A549 (cell line): Measurements from ENCODE around the gene OR6B1. TPM values are rescaled to one million over a fixed set of nuclear protein-coding genes. Genes with fewer than 3 reads are reported as not detected.

Experiments used
- ATAC-seq, 2 experiments: fragments of 200-7000 bp in 1 of 2; fragments of >200 bp in 1 of 2; cut with Nextera tagmentation in 1 of 2; cut with Tn5 transposase in 1 of 2; 3 replicates each; pipeline versions ENCODE4 v1.8.0 to v1.9.1; 2018 to 2020; ENCODE audit warnings: mild to moderate bottlenecking in 1 of 2, moderate library complexity in 1 of 2
- CTCF ChIA-PET: fragments of 300-600 bp; sonication (Branson Sonifier 250); formaldehyde crosslinking; extraction: SDS; loops from one replicate; lab custom pipeline; 2021; ENCODE audit warnings: antibody characterized with exemption, inconsistent platforms; lab: Yijun Ruan, JAX
- POLR2A ChIA-PET: fragments of 350-600 bp; formaldehyde crosslinking; extraction: SDS; loops from one replicate; lab custom pipeline; 2021; ENCODE audit warnings: antibody characterized with exemption, inconsistent platforms; lab: Yijun Ruan, JAX
- DNase-seq, 2 experiments: peaks; one replicate each; pipeline versions ENCODE4 v3.0.0 to v3.0.0-alpha.2; 2011 to 2016; ENCODE audit warnings: low read depth in 1 of 2, low spot score in 1 of 2
- FAIRE-seq: peaks from 2 replicates; lab custom pipeline; 2011; peaks lifted over from hg19 to GRCh38; lab: Jason Lieb, UNC
- H3K27ac ChIP-seq, 2 experiments: fragments of >200 bp; sonication (Bioruptor Twin); formaldehyde crosslinking; 3 replicates each; pipeline ENCODE4 v1.5.1; 2016 to 2017
- H3K4me1 ChIP-seq: fragments of >200 bp; sonication (Bioruptor Twin); formaldehyde crosslinking; 3 replicates; pipeline ENCODE4 v1.6.1; 2016
- H3K4me2 ChIP-seq: fragments of >200 bp; sonication (Bioruptor Twin); formaldehyde crosslinking; 3 replicates; pipeline ENCODE4 v1.6.1; 2016
- H3K4me3 ChIP-seq: fragments of >200 bp; sonication (Bioruptor Twin); formaldehyde crosslinking; 3 replicates; pipeline ENCODE4 v1.5.1; 2016
- H3K9me3 ChIP-seq: fragments of >200 bp; sonication (Bioruptor Twin); formaldehyde crosslinking; 3 replicates; pipeline ENCODE4 v1.6.1; 2016
- BHLHE40 ChIP-seq: IDR thresholded peaks from 2 replicates; pipeline ENCODE4 v1.6.1; 2012; ENCODE audit warnings: low read depth, low read length, inconsistent platforms
- CEBPB ChIP-seq, 2 experiments: fragments of >200 bp in 1 of 2; sonication (Bioruptor Twin) in 1 of 2; formaldehyde crosslinking in 1 of 2; IDR thresholded peaks; 2 replicates each; pipeline ENCODE4 v1.6.1; 2012 to 2016
- EHMT2 ChIP-seq: fragments of 200-600 bp; sonication (generic); IDR thresholded peaks from 2 replicates; pipeline ENCODE4 v1.6.1; 2016; ENCODE audit warnings: antibody characterized with exemption, low read depth, mild to moderate bottlenecking, moderate library complexity
- FOSL2 ChIP-seq, 2 experiments: fragments of 450-650 bp in 1 of 2; fragments of >200 bp in 1 of 2; sonication (Bioruptor Twin) in 1 of 2; formaldehyde crosslinking; IDR thresholded peaks; 2 replicates each; pipeline versions ENCODE4 v1.5.0 to v1.6.1; 2016 to 2020; ENCODE audit warnings: mild to moderate bottlenecking in 1 of 2, moderate library complexity in 1 of 2
- GATA3 ChIP-seq: IDR thresholded peaks from 2 replicates; pipeline ENCODE4 v1.6.1; 2012; ENCODE audit warnings: borderline replicate concordance
- HOXB5 ChIP-seq: fragments of 250-450 bp; sonication (Bioruptor Pico); IDR thresholded peaks from 2 replicates; pipeline ENCODE4 v1.5.0; 2020; ENCODE audit warnings: mild to moderate bottlenecking, moderate library complexity
- JUNB ChIP-seq: fragments of >200 bp; sonication (Bioruptor Twin); formaldehyde crosslinking; IDR thresholded peaks from 2 replicates; pipeline ENCODE4 v1.6.1; 2016
- NPAS2 ChIP-seq: fragments of 250-450 bp; sonication (Bioruptor Pico); IDR thresholded peaks from 2 replicates; pipeline ENCODE4 v1.8.0; 2022; ENCODE audit warnings: mild to moderate bottlenecking, moderate library complexity, borderline replicate concordance
- POLR2A ChIP-seq: IDR thresholded peaks from 2 replicates; pipeline ENCODE4 v1.6.1; 2012; ENCODE audit warnings: mild to moderate bottlenecking, low read length
- POLR2AphosphoS2 ChIP-seq: conservative IDR thresholded peaks from 2 replicates; pipeline ENCODE4 v1.6.1; 2012; ENCODE audit warnings: low read length, improper control_type of control experiment, inconsistent platforms
- RCOR1 ChIP-seq: fragments of 150-350 bp; IDR thresholded peaks from 2 replicates; pipeline ENCODE4 v1.6.1; 2014; ENCODE audit warnings: antibody characterized with exemption, low read length, low read depth
- SMC3 ChIP-seq: fragments of >200 bp; sonication (Bioruptor Twin); formaldehyde crosslinking; IDR thresholded peaks from 3 replicates; pipeline ENCODE4 v1.6.1; 2018; ENCODE audit warnings: inconsistent platforms
- SREBF2 ChIP-seq: fragments of 450-650 bp; IDR thresholded peaks from 2 replicates; pipeline ENCODE4 v1.6.1; 2014; ENCODE audit warnings: mild to moderate bottlenecking, moderate library complexity
- TP53 ChIP-seq: fragments of 250-450 bp; sonication (Bioruptor Pico); IDR thresholded peaks from 2 replicates; pipeline ENCODE4 v1.5.0; 2021; ENCODE audit warnings: mild to moderate bottlenecking, moderate library complexity
- ZFP36 ChIP-seq: fragments of 450-650 bp; IDR thresholded peaks from 2 replicates; pipeline ENCODE4 v1.6.1; 2014; ENCODE audit warnings: borderline replicate concordance; ENCODE audit not compliant: partially characterized antibody
- ZSCAN20 ChIP-seq: fragments of 250-450 bp; sonication (Bioruptor Pico); IDR thresholded peaks from 2 replicates; pipeline ENCODE4 v1.8.0; 2022; ENCODE audit warnings: mild to moderate bottlenecking, moderate library complexity
- WGBS: methylation state at CpG from one replicate; pipeline ENCODE4 v1.1.6; 2017; ENCODE audit errors: missing lambda C conversion rate; 5-methylcytosine and 5-hydroxymethylcytosine counted together
- polyA plus RNA-seq, 4 experiments: library from polyadenylated mRNA; depleted of rRNA in 3 of 4; stranded (reverse); fragments of >200 nt; fragmentation: RNase III in 1 of 4; extraction: RNeasy Plus Mini Kit Qiagen cat#74134 plus additional on column Dnase treatment in 1 of 4; gene quantifications; 2 replicates in 3 of 4; 3 replicates in 1 of 4; pipeline ENCODE4 v1.2.3, GENCODE V29; 2011 to 2017
- TF ChIP-seq, protein P1 (sequence below): fragments of 150-350 bp; IDR thresholded peaks from 2 replicates; pipeline ENCODE4 v1.6.1; 2014; ENCODE audit warnings: low read depth, mild to moderate bottlenecking, low read length
- TF ChIP-seq, protein P2 (sequence below): fragments of 250-450 bp; sonication (Bioruptor Pico); IDR thresholded peaks from 2 replicates; pipeline ENCODE4 v1.5.0; 2020; ENCODE audit warnings: low read depth, mild to moderate bottlenecking, moderate library complexity
- TF ChIP-seq, protein P3 (sequence below): fragments of >200 bp; sonication (Bioruptor Twin); formaldehyde crosslinking; IDR thresholded peaks from 3 replicates; pipeline ENCODE4 v1.6.1; 2016

OR6B1 gene
- polyA plus RNA-seq, 2 of the 4 experiments (the other 2 are of a cell fraction): not detected

DNA sequence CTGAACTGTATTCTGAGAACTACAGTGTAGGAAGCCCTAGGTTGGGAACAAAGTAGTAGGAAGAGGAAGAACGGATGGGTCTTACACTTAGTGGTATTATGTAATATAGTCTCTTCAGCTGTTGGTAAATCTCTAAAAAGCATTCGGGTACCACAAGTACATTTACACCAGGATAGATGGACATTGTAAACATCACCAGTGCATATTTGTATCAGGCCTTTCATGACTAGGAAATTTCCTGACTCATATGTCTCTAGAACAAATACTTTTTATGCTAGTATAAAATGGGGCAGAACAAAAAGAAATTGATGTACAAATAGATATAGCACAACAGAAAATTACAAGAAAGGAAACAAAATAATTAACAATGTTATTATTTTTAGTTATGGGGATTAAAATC lies 21.5 kb upstream of the OR6B1 start:
- H3K4me3 ChIP-seq: no peak overlapping the region
- no peak for DNase-seq
- peaks cover 43% of the 10 kb centered on the region for H3K4me1 ChIP-seq
- 35% methylated on average over 2 of the region's 2 CpGs for WGBS
- H3K9me3 ChIP-seq: no peaks in the 10 kb centered on the region
- peak overlapping the region; percentile 54; the same call in 2 of the 3 replicates for H3K4me2 ChIP-seq
- no peak for TF ChIP-seq POLR2AphosphoS2
- TF ChIP-seq SREBF2: no peak
- TF ChIP-seq, protein P1, sequence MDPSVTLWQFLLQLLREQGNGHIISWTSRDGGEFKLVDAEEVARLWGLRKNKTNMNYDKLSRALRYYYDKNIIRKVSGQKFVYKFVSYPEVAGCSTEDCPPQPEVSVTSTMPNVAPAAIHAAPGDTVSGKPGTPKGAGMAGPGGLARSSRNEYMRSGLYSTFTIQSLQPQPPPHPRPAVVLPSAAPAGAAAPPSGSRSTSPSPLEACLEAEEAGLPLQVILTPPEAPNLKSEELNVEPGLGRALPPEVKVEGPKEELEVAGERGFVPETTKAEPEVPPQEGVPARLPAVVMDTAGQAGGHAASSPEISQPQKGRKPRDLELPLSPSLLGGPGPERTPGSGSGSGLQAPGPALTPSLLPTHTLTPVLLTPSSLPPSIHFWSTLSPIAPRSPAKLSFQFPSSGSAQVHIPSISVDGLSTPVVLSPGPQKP: no peak
- no peak for TF ChIP-seq NPAS2 (CRISPR knock-in tag)
- no peak for TF ChIP-seq HOXB5 (CRISPR knock-in tag)
- TF ChIP-seq, protein P2, sequence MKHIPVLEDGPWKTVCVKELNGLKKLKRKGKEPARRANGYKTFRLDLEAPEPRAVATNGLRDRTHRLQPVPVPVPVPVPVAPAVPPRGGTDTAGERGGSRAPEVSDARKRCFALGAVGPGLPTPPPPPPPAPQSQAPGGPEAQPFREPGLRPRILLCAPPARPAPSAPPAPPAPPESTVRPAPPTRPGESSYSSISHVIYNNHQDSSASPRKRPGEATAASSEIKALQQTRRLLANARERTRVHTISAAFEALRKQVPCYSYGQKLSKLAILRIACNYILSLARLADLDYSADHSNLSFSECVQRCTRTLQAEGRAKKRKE (CRISPR knock-in tag): no peak
- TF ChIP-seq POLR2A: no peak
- TF ChIP-seq EHMT2: no peak
- TF ChIP-seq, all 56 proteins: peak for 0
- FAIRE-seq: no peak
- no peak for ATAC-seq
- H3K27ac ChIP-seq: peak overlapping the region; percentile 54 to 65; a peak in 4 of 6 replicates
- CTCF ChIA-PET: no interaction called here
- POLR2A ChIA-PET: no interaction called here

DNA sequence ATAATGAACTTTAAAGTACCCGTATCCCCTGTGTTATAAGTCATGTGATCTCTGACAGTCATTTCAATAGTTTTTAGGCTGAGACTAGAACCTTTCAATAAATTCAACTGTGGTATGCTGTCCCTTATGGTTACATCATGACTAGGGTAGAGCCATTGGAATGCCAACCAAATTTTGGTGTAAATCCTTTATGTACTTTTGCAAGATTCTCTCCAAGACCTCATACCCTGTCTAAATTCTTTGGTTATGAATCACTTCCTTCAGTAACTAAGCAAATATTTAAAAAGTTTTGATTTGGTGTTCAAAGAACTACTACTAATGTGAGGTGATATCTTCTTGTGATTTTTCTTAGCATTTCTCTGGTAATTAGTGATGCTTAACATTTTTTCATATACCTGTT lies 20.8 kb upstream of the OR6B1 start:
- peak; percentile 12 to 66 for DNase-seq
- TF ChIP-seq BHLHE40 (no peak), ZFP36 (no peak), GATA3 (peak; percentile 54; the same call in 1 of the 2 replicates), JUNB (peak; percentile 69), CEBPB (IDR thresholded peaks at IDR 0.05) (peak; percentile 40 to 70; a peak in 2 of 4 replicates), FOSL2 (IDR thresholded peaks at IDR 0.05) (no peak), FOSL2 (CRISPR knock-in tag; IDR thresholded peaks at IDR 0.05) (peak; percentile 70), SMC3 (no peak), RCOR1 (no peak), POLR2A (no peak)
- TF ChIP-seq, protein P3, sequence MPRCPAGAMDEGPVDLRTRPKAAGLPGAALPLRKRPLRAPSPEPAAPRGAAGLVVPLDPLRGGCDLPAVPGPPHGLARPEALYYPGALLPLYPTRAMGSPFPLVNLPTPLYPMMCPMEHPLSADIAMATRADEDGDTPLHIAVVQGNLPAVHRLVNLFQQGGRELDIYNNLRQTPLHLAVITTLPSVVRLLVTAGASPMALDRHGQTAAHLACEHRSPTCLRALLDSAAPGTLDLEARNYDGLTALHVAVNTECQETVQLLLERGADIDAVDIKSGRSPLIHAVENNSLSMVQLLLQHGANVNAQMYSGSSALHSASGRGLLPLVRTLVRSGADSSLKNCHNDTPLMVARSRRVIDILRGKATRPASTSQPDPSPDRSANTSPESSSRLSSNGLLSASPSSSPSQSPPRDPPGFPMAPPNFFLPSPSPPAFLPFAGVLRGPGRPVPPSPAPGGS: no peak
- ChIA-PET POLR2A (no interaction called here), CTCF (no interaction called here)
- H3K4me2 ChIP-seq: peak overlapping the region; percentile 54
- no peak for FAIRE-seq
- peak overlapping the region; percentile 65 to 74; a peak in 5 of 6 replicates for H3K27ac ChIP-seq
- H3K9me3 ChIP-seq: no peaks in the 10 kb centered on the region
- H3K4me3 ChIP-seq: no peak overlapping the region
- peaks cover 35% of the 10 kb centered on the region for H3K4me1 ChIP-seq
- WGBS: 45% methylated on average over 1 of the region's 1 CpG
- ATAC-seq: peak; percentile 28 to 68; a peak in 4 of 6 replicates

DNA sequence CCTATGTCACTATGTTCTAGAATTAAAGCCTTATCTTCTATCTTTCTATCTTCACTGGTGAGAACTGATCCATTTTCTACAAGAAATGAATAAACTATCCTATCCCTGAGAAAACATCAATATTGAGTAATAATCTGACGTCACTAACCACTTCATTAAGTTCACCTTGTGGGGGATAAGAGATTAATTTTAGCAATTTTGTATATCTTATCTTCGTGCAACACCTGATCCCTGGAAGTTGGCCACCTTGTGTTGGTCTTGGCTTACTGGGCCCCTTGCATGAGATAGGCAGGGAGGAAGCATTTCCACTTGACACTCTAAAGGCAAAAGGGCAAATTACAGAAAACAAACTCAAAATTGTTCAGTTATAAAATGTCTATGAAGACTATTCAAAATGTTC lies 20.1 kb upstream of the OR6B1 start:
- ChIA-PET POLR2A (no interaction called here), CTCF (no interaction called here)
- no peak for DNase-seq
- H3K4me2 ChIP-seq: peak overlapping the region; percentile 54; the same call in 2 of the 3 replicates
- H3K27ac ChIP-seq: peak overlapping the region; percentile 45 to 63; a peak in 4 of 6 replicates
- no peak overlapping the region for H3K4me3 ChIP-seq
- peaks cover 29% of the 10 kb centered on the region for H3K4me1 ChIP-seq
- WGBS: 25% methylated on average over 2 of the region's 2 CpGs
- no peak for FAIRE-seq
- no peaks in the 10 kb centered on the region for H3K9me3 ChIP-seq
- TF ChIP-seq ZSCAN20 (CRISPR knock-in tag) (no peak), CEBPB (IDR thresholded peaks at IDR 0.05) (0 out of 4 replicates have a peak, but pooled peaks of 1 of the 2 experiments have one; percentile 9), TP53 (no peak)
- ATAC-seq: no peak
